HepG2 (cell line): ENCODE measurements around the gene SNU13. TPM values are rescaled to one million over a fixed set of nuclear protein-coding genes. Genes with fewer than 3 reads are reported as not detected.

ENCODE experiments used
- BRF2 ChIP-seq: sonication (generic); formaldehyde crosslinking; IDR thresholded peaks from 2 replicates; pipeline ENCODE4 v1.8.1; 2022; ENCODE audit warnings: mild to moderate bottlenecking, missing genetic modification reagents
- CREB1 ChIP-seq, 2 experiments: fragments of 450-650 bp in 1 of 2; IDR thresholded peaks; 2 replicates each; pipeline ENCODE4 v1.6.1; 2016 to 2017; ENCODE audit warnings: control low read depth in 1 of 2, mild to moderate bottlenecking in 1 of 2, missing compliant biosample characterization in 1 of 2, missing genetic modification characterization in 1 of 2
- CREM ChIP-seq, 2 experiments: sonication (generic) in 1 of 2; formaldehyde crosslinking in 1 of 2; IDR thresholded peaks; 2 replicates each; pipeline versions ENCODE4 v1.4.0 to v1.6.1; 2016 to 2020; ENCODE audit warnings: antibody characterized with exemption in 1 of 2, mild to moderate bottlenecking in 1 of 2, missing genetic modification reagents in 1 of 2
- FOXJ3 ChIP-seq: sonication (generic); formaldehyde crosslinking; IDR thresholded peaks from 2 replicates; pipeline ENCODE4 v1.4.0; 2020; ENCODE audit warnings: missing genetic modification reagents, mild to moderate bottlenecking, borderline replicate concordance
- GABPA ChIP-seq, 2 experiments: IDR thresholded peaks; 2 replicates each; pipeline ENCODE4 v1.6.1; 2011 to 2016; ENCODE audit warnings: low read depth in 2 of 2, low read length in 1 of 2, missing biosample characterization in 1 of 2, missing genetic modification characterization in 1 of 2
- MEIS1 ChIP-seq: sonication (generic); formaldehyde crosslinking; IDR thresholded peaks from 2 replicates; pipeline ENCODE4 v1.9.0; 2021; ENCODE audit warnings: mild to moderate bottlenecking, missing genetic modification reagents, moderate library complexity, borderline replicate concordance
- MYC ChIP-seq: sonication (generic); formaldehyde crosslinking; IDR thresholded peaks from 2 replicates; pipeline ENCODE4 v1.9.0; 2021; ENCODE audit warnings: missing genetic modification reagents, borderline replicate concordance
- PHF8 ChIP-seq: sonication (generic); formaldehyde crosslinking; IDR thresholded peaks from 2 replicates; pipeline ENCODE4 v1.5.0; 2020; ENCODE audit warnings: missing genetic modification reagents
- STAT6 ChIP-seq: sonication (generic); formaldehyde crosslinking; IDR thresholded peaks from 2 replicates; pipeline ENCODE4 v1.4.0; 2020; ENCODE audit warnings: missing genetic modification reagents, mild to moderate bottlenecking, borderline replicate concordance
- TBL1XR1 ChIP-seq: fragments of 150-350 bp; IDR thresholded peaks from 2 replicates; pipeline ENCODE4 v1.6.1; 2014; ENCODE audit warnings: borderline replicate concordance, low read length; ENCODE audit not compliant: partially characterized antibody
- TEAD2 ChIP-seq: sonication (generic); formaldehyde crosslinking; IDR thresholded peaks from 2 replicates; pipeline ENCODE4 v1.9.0; 2021; ENCODE audit warnings: missing genetic modification reagents
- ZEB1 ChIP-seq: IDR thresholded peaks from 2 replicates; pipeline ENCODE4 v1.6.1; 2012; ENCODE audit warnings: mild to moderate bottlenecking, low read depth, inconsistent platforms; ENCODE audit not compliant: insufficient replicate concordance
- ZNF318 ChIP-seq: sonication (generic); formaldehyde crosslinking; IDR thresholded peaks from 2 replicates; pipeline ENCODE4 v1.4.0; 2020; ENCODE audit warnings: mild to moderate bottlenecking, missing genetic modification reagents
- polyA plus RNA-seq, 8 experiments: library from polyadenylated mRNA; depleted of rRNA in 3 of 8; stranded (reverse) in 7 of 8; unstranded in 1 of 8; fragments of >200 nt; fragmentation: Illumina TruSeq in 4 of 8; extraction: Trizol in 4 of 8; gene quantifications; 2 replicates each; pipeline versions ENCODE4 v1.2.1 to v1.2.3, GENCODE V29; 2011 to 2016; ENCODE audit warnings: low read depth in 4 of 8, missing spikeins in 1 of 8, mixed read lengths in 1 of 8; ENCODE audit not compliant: insufficient read depth in 1 of 8
- total RNA-seq, 5 experiments: library from RNA; depleted of rRNA; stranded (reverse); fragments of >200 nt; fragmentation: Illumina TruSeq; extraction: Trizol; gene quantifications; 2 replicates each; pipeline ENCODE4 v1.2.3, GENCODE V29; 2016; ENCODE audit warnings: low read depth in 1 of 5

The SNU13 gene
- total and polyA plus RNA-seq, 2 of the 13 experiments (the other 11 are each of a cell fraction or from before 2014, with no cell fraction given): 203 to 287 TPM

- TF ChIP-seq ZNF318: 0 out of 2 replicates have a peak, but pooled peaks have one; percentile 85
- 0 out of 2 replicates have a peak, but pooled peaks have one; percentile 43 for TF ChIP-seq MEIS1 (CRISPR knock-in tag)
- TF ChIP-seq FOXJ3 (CRISPR knock-in tag): no peak
- TF ChIP-seq PHF8: peak; percentile 81
- no peak for TF ChIP-seq STAT6 (CRISPR knock-in tag)
- no peak for TF ChIP-seq BRF2 (CRISPR knock-in tag)
- peak; percentile 96 for TF ChIP-seq CREB1 (IDR thresholded peaks at IDR 0.05)
- peak; percentile 99 for TF ChIP-seq CREB1 (CRISPR knock-in tag; IDR thresholded peaks at IDR 0.05)
- TF ChIP-seq MYC: peak; percentile 90
- no peak for TF ChIP-seq ZEB1
- TF ChIP-seq TBL1XR1: no peak
- TF ChIP-seq TEAD2 (CRISPR knock-in tag): no peak
- TF ChIP-seq GABPA (IDR thresholded peaks at IDR 0.05; ENCODE audit: low read depth, low read length): peak; percentile 97
- peak; percentile 99 for TF ChIP-seq GABPA (CRISPR knock-in tag; IDR thresholded peaks at IDR 0.05; ENCODE audit: low read depth)
- peak; percentile 98 for TF ChIP-seq CREM (IDR thresholded peaks at IDR 0.05)
- TF ChIP-seq CREM (CRISPR knock-in tag; IDR thresholded peaks at IDR 0.05): peak; percentile 68
These were observed 6.4 kb downstream of the SNU13 start (continued) for GRCh38 chr22:41682033-41682807.
